Measurements from ENCODE around the gene ATRN.
A peak's percentile ranks its signal among the peaks of the same experiment; 100 is the strongest.

The ATRN gene

GRCh38 chr20:3670945-3671344, 200.1 kb downstream of the ATRN start:
- TF ChIP-seq CTCF (conservative IDR thresholded peaks at IDR 0.05; ENCODE audit: low read length) (no peak), EZH2phosphoT487 (IDR thresholded peaks at IDR 0.05; ENCODE audit: borderline replicate concordance) (no peak)
- H2AFZ ChIP-seq (ENCODE audit: low read length) = no peak overlapping the region
- no peak overlapping the region for H3K9ac ChIP-seq (ENCODE audit: low read depth, low read length, poor library complexity, severe bottlenecking)
- H3K4me3 ChIP-seq (ENCODE audit: low read length, poor library complexity, severe bottlenecking) = no peak overlapping the region
- no peaks in the 10 kb centered on the region for H3K79me2 ChIP-seq (ENCODE audit: insufficient read depth, low read length)
- H3K9me3 ChIP-seq (ENCODE audit: insufficient read depth, low read depth, low read length) = no peaks in the 10 kb centered on the region
- H3K4me2 ChIP-seq (ENCODE audit: low read depth, low read length, poor library complexity, severe bottlenecking) = no peak overlapping the region
- peaks cover 10% of the 10 kb centered on the region for H3K4me1 ChIP-seq (ENCODE audit: insufficient read depth, low read length, poor library complexity, severe bottlenecking)
- no peaks in the 10 kb centered on the region for H3K9me2 ChIP-seq (replicated peaks; ENCODE audit: low read depth, low read length)
- no peaks in the 10 kb centered on the region for H4K20me1 ChIP-seq (ENCODE audit: insufficient read depth, low read length, poor library complexity, severe bottlenecking)
- no peaks in the 10 kb centered on the region for H3K36me3 ChIP-seq (ENCODE audit: insufficient read depth, low read length)
- H3K27me3 ChIP-seq (ENCODE audit: insufficient read depth, low read length, poor library complexity, severe bottlenecking) = no peaks in the 10 kb centered on the region
- H3F3A ChIP-seq (ENCODE audit: low read depth) = no peaks in the 10 kb centered on the region

- no peaks in the 10 kb centered on the region for H3K27me3 ChIP-seq (ENCODE audit: insufficient read depth, low read length, poor library complexity, severe bottlenecking)
- no peaks in the 10 kb centered on the region for H3K36me3 ChIP-seq (ENCODE audit: insufficient read depth, low read length)
- peak overlapping the region; percentile 68; the same call in 1 of the 2 replicates for H2AFZ ChIP-seq (ENCODE audit: low read length)
- H3K9me2 ChIP-seq (replicated peaks; ENCODE audit: low read depth, low read length) = no peaks in the 10 kb centered on the region
- H3F3A ChIP-seq (ENCODE audit: low read depth) = no peaks in the 10 kb centered on the region
- H3K9ac ChIP-seq (ENCODE audit: low read depth, low read length, poor library complexity, severe bottlenecking) = no peak overlapping the region
- no peaks in the 10 kb centered on the region for H4K20me1 ChIP-seq (ENCODE audit: insufficient read depth, low read length, poor library complexity, severe bottlenecking)
- peak overlapping the region; percentile 22 for H3K4me2 ChIP-seq (ENCODE audit: low read depth, low read length, poor library complexity, severe bottlenecking)
- H3K4me1 ChIP-seq (ENCODE audit: insufficient read depth, low read length, poor library complexity, severe bottlenecking) = peaks cover 5% of the 10 kb centered on the region
- H3K4me3 ChIP-seq (ENCODE audit: low read length, poor library complexity, severe bottlenecking) = peak overlapping the region; percentile 30
- H3K79me2 ChIP-seq (ENCODE audit: insufficient read depth, low read length) = no peaks in the 10 kb centered on the region
- no peaks in the 10 kb centered on the region for H3K9me3 ChIP-seq (ENCODE audit: insufficient read depth, low read depth, low read length)
- TF ChIP-seq EZH2phosphoT487 (IDR thresholded peaks at IDR 0.05; ENCODE audit: borderline replicate concordance) (no peak), CTCF (conservative IDR thresholded peaks at IDR 0.05; ENCODE audit: low read length) (no peak)
Observed at GRCh38 chr20:3671986-3672546, 201.2 kb downstream of the ATRN start.

GRCh38 chr20:3672547-3673171, 201.8 kb downstream of the ATRN start:
- no peak for TF ChIP-seq CTCF (conservative IDR thresholded peaks at IDR 0.05; ENCODE audit: low read length)
- no peak for TF ChIP-seq EZH2phosphoT487 (IDR thresholded peaks at IDR 0.05; ENCODE audit: borderline replicate concordance)
- Histone ChIP-seq H3K27me3 (ENCODE audit: insufficient read depth, low read length, poor library complexity, severe bottlenecking) (no peaks in the 10 kb centered on the region), H2AFZ (ENCODE audit: low read length) (peak overlapping the region; percentile 68; the same call in 1 of the 2 replicates)

More at GRCh38 chr20:3672547-3673171, 201.8 kb downstream of the ATRN start:
- Histone ChIP-seq H3K9me2 (replicated peaks; ENCODE audit: low read depth, low read length) (no peaks in the 10 kb centered on the region), H3K9ac (ENCODE audit: low read depth, low read length, poor library complexity, severe bottlenecking) (no peak overlapping the region), H3F3A (ENCODE audit: low read depth) (no peaks in the 10 kb centered on the region), H3K79me2 (ENCODE audit: insufficient read depth, low read length) (no peaks in the 10 kb centered on the region), H3K9me3 (ENCODE audit: insufficient read depth, low read depth, low read length) (no peaks in the 10 kb centered on the region), H3K4me2 (ENCODE audit: low read depth, low read length, poor library complexity, severe bottlenecking) (peak overlapping the region; percentile 22), H3K4me1 (ENCODE audit: insufficient read depth, low read length, poor library complexity, severe bottlenecking) (peaks cover 5% of the 10 kb centered on the region), H4K20me1 (ENCODE audit: insufficient read depth, low read length, poor library complexity, severe bottlenecking) (no peaks in the 10 kb centered on the region), H3K36me3 (ENCODE audit: insufficient read depth, low read length) (no peaks in the 10 kb centered on the region), H3K4me3 (ENCODE audit: low read length, poor library complexity, severe bottlenecking) (peak overlapping the region; percentile 30)

Measured in Loucy (cell line).